Heart left ventricle (tissue), 13 donors: Measurements from ENCODE around the gene EVC2.

Experiments used
- CTCF ChIP-seq, 12 donors: fragments of 200-600 bp; sonication (generic) in 4 of 12; IDR thresholded peaks; one replicate each; pipeline versions ENCODE4 v1.5.0 to v1.8.0; 2018 to 2022; ENCODE audit warnings: antibody characterized with exemption in 12 of 12, mild to moderate bottlenecking in 5 of 12
- POLR2A ChIP-seq, 2 donors: fragments of 450-650 bp; IDR thresholded peaks; one replicate each; pipeline ENCODE4 v1.6.1; 2017; ENCODE audit warnings: antibody characterized with exemption in 2 of 2, mild to moderate bottlenecking in 2 of 2, moderate library complexity in 2 of 2
- donor health status: ischemic (EF 13 %, LVEDD 7.1; RV severe dilation, severe dysfunction).
- donor health status: DM: no; HTN: yes; CAD: no.
- donor health status: DM: no; HTN: no; CAD: no.
- donor health status: ischemic (EF 25% LVEDD 6.9; RV normal size, moderate dysfunction).
- donor health status: ischemic (EF 25% LVEDD 5.7; RV mildly dilated, moderate dysfunction).
- donor health status: ischemic (EF 35%, LVEDD 5.7; RV mildly dilated, moderate dysfunction).
- donor health status: nonischemic (EF 11% LVEDD 7.7; RV severe dilation, severe dysfunction).
- donor health status: DM: yes; HTN: yes; CAD: no.
- donor health status: PGD.
- donor health status: ischemic (EF 29% LVEDD 5.4; RV normal size, mild dysfunction).
- donor health status: nonischemic (EF 23%, LVEDD 6.1; RV moderate dilation, normal function).

DNA sequence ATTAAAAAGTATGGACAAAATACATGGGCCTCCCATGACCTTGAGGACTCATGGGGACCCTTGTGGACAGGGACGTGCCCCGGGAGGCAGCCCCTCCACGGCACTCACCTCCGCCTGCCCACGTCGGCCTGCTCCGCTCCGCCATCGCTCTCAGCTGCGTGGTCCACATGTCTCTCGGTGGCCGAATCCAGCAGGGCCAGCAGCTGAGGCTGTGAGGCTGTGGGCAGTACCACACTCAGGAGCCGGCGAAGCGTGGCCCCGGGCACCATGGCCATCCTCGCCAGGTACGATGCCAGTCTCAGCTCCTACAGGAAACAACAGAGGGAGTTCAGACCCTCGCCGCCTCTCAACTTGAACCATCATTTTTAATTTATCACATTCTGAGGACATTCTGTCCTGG lies 140.0 kb downstream of the EVC2 start:
- TF ChIP-seq CTCF (IDR thresholded peaks at IDR 0.05) (no peak), POLR2A (IDR thresholded peaks at IDR 0.05) (no peak)
